GM23338 (cell line): ENCODE data around the gene TBCB. TPM values are rescaled to one million over a fixed set of nuclear protein-coding genes. Genes with fewer than 3 reads are reported as not detected.

Source experiments
- ATAC-seq: fragments of 200-7000 bp; cut with Tn5 transposase; 3 replicates; pipeline ENCODE4 v1.9.1; 2020
- DNase-seq: peaks from one replicate; pipeline ENCODE4 v3.0.0-alpha.2; 2015; ENCODE audit warnings: low spot score
- H2AFZ ChIP-seq: fragments of 200-600 bp; sonication (generic); 2 replicates; pipeline ENCODE4 v1.8.0; 2016; ENCODE audit warnings: antibody characterized with exemption, mild to moderate bottlenecking, moderate library complexity
- H3F3A ChIP-seq: fragments of 200-600 bp; sonication (generic); replicated peaks from 2 replicates; pipeline ENCODE4 v1.8.0; 2017; ENCODE audit warnings: antibody characterized with exemption, mixed run types, low read depth
- H3K27ac ChIP-seq: fragments of 200-600 bp; sonication (generic); 2 replicates; pipeline ENCODE4 v1.6.1; 2016; ENCODE audit warnings: low read depth
- H3K27me3 ChIP-seq: fragments of 200-600 bp; sonication (generic); 2 replicates; pipeline ENCODE4 v1.8.0; 2016; ENCODE audit warnings: mild to moderate bottlenecking, mixed run types, moderate library complexity; ENCODE audit not compliant: insufficient read depth
- H3K36me3 ChIP-seq: fragments of 200-600 bp; sonication (generic); 2 replicates; pipeline ENCODE4 v1.8.0; 2016; ENCODE audit warnings: mild to moderate bottlenecking; ENCODE audit not compliant: insufficient read depth
- H3K4me1 ChIP-seq: fragments of 200-600 bp; sonication (generic); 2 replicates; pipeline ENCODE4 v1.8.0; 2016; ENCODE audit warnings: mild to moderate bottlenecking, moderate library complexity; ENCODE audit not compliant: insufficient read depth
- H3K4me2 ChIP-seq: fragments of 200-600 bp; sonication (generic); 2 replicates; pipeline ENCODE4 v1.7.1; 2017; ENCODE audit warnings: mixed run types
- H3K4me3 ChIP-seq: fragments of 200-600 bp; sonication (generic); 2 replicates; pipeline ENCODE4 v1.6.1; 2016; ENCODE audit warnings: mixed run types
- H3K79me2 ChIP-seq: fragments of 200-600 bp; sonication (generic); replicated peaks from 2 replicates; pipeline ENCODE4 v1.8.0; 2017; ENCODE audit warnings: mild to moderate bottlenecking; ENCODE audit not compliant: insufficient read depth
- H3K9me2 ChIP-seq: fragments of 200-600 bp; sonication (generic); 2 replicates; pipeline ENCODE4 v1.8.0; 2017; ENCODE audit not compliant: insufficient read depth
- H4K20me1 ChIP-seq: fragments of 200-600 bp; sonication (generic); replicated peaks from 2 replicates; pipeline ENCODE4 v1.8.0; 2017; ENCODE audit warnings: mild to moderate bottlenecking; ENCODE audit not compliant: insufficient read depth
- H3K27ac Mint-ChIP-seq: 2 replicates; pipeline ENCODE4 v1.8.0; 2020; ENCODE audit warnings: inconsistent platforms, mild to moderate bottlenecking, moderate library complexity, mixed read lengths
- H3K27me3 Mint-ChIP-seq: 3 replicates; pipeline ENCODE4 v1.8.0; 2022; ENCODE audit warnings: low read depth, mild to moderate bottlenecking, moderate library complexity, mixed read lengths, inconsistent platforms; ENCODE audit not compliant: insufficient read depth, poor library complexity
- H3K36me3 Mint-ChIP-seq: 3 replicates; pipeline ENCODE4 v1.8.0; 2021; ENCODE audit warnings: low read depth, mild to moderate bottlenecking, inconsistent platforms, moderate library complexity, mixed read lengths
- H3K4me1 Mint-ChIP-seq: 3 replicates; pipeline ENCODE4 v1.8.0; 2020; ENCODE audit warnings: mild to moderate bottlenecking, inconsistent platforms, mixed read lengths
- H3K4me3 Mint-ChIP-seq: 3 replicates; pipeline ENCODE4 v1.8.0; 2021; ENCODE audit warnings: moderate library complexity, mild to moderate bottlenecking, inconsistent platforms, mixed read lengths
- H3K9me3 Mint-ChIP-seq: 3 replicates; pipeline ENCODE4 v1.8.0; 2020; ENCODE audit warnings: moderate library complexity, mild to moderate bottlenecking, inconsistent platforms, mixed read lengths
- CREB1 ChIP-seq: fragments of 250-450 bp; sonication (Bioruptor Pico); IDR thresholded peaks from 2 replicates; pipeline ENCODE4 v1.5.0; 2020; ENCODE audit warnings: low read depth, mild to moderate bottlenecking, moderate library complexity
- EZH2 ChIP-seq: fragments of 200-600 bp; sonication (generic); IDR thresholded peaks from one replicate; pipeline ENCODE4 v1.8.0; 2017; ENCODE audit warnings: antibody characterized with exemption, mild to moderate bottlenecking, low read depth; ENCODE audit not compliant: unreplicated experiment
- EZH2phosphoT487 ChIP-seq: fragments of 200-600 bp; sonication (generic); IDR thresholded peaks from one replicate; pipeline ENCODE4 v1.8.1; 2018; ENCODE audit warnings: antibody characterized with exemption; ENCODE audit not compliant: unreplicated experiment
- JUNB ChIP-seq: IDR thresholded peaks from one replicate; pipeline ENCODE4 v1.6.1; 2016; ENCODE audit warnings: antibody characterized with exemption; ENCODE audit not compliant: unreplicated experiment
- NANOG ChIP-seq: IDR thresholded peaks from 2 replicates; pipeline ENCODE4 v1.6.1; 2016; ENCODE audit warnings: antibody characterized with exemption, borderline replicate concordance
- POLR2AphosphoS5 ChIP-seq: IDR thresholded peaks from 2 replicates; pipeline ENCODE4 v1.6.1; 2016; ENCODE audit warnings: antibody characterized with exemption, low read depth
- STAT1 ChIP-seq: IDR thresholded peaks from one replicate; pipeline ENCODE4 v1.6.1; 2016; ENCODE audit warnings: antibody characterized with exemption; ENCODE audit not compliant: unreplicated experiment
- ZNF114 ChIP-seq: fragments of 250-450 bp; sonication (Bioruptor Pico); IDR thresholded peaks from 2 replicates; pipeline ENCODE4 v1.5.0; 2020; ENCODE audit warnings: mild to moderate bottlenecking, moderate library complexity
- ZNF331 ChIP-seq: fragments of 250-450 bp; sonication (Bioruptor Pico); IDR thresholded peaks from 2 replicates; pipeline ENCODE4 v1.5.0; 2020; ENCODE audit warnings: low read depth, mild to moderate bottlenecking, moderate library complexity
- polyA plus RNA-seq: library from polyadenylated mRNA; unstranded; fragments of >200 nt; fragmentation: Nextera tagmentation; extraction: Ambion mirVana; gene quantifications from 2 replicates; pipeline ENCODE4 v1.2.1, GENCODE V29; 2016
- total RNA-seq: library from RNA; depleted of rRNA; stranded (reverse); fragments of >200 nt; shearing (Covaris generic); gene quantifications from 2 replicates; pipeline ENCODE4 v1.2.3, GENCODE V29; 2014
- TF ChIP-seq, protein P1 (sequence below): IDR thresholded peaks from 2 replicates; pipeline ENCODE4 v1.6.1; 2016; ENCODE audit warnings: antibody characterized with exemption
- TF ChIP-seq, protein P2 (sequence below): fragments of 250-450 bp; sonication (Bioruptor Pico); IDR thresholded peaks from 2 replicates; pipeline ENCODE4 v1.5.0; 2020; ENCODE audit warnings: mild to moderate bottlenecking, moderate library complexity
- TF ChIP-seq, protein P3 (sequence below), 2 experiments: fragments of 200-600 bp in 1 of 2; sonication (generic) in 1 of 2; conservative IDR thresholded peaks; 2 replicates each; pipeline versions ENCODE4 v1.5.1 to v1.6.1; 2016 to 2017; ENCODE audit warnings: antibody characterized with exemption in 2 of 2, low read depth in 2 of 2, mild to moderate bottlenecking in 2 of 2, moderate library complexity in 1 of 2
- TF ChIP-seq, protein P4 (sequence below): IDR thresholded peaks from one replicate; pipeline ENCODE4 v1.6.1; 2018; ENCODE audit warnings: antibody characterized with exemption; ENCODE audit not compliant: unreplicated experiment

TBCB gene
- total and polyA plus RNA-seq, 2 experiments from 2014 or later, result 275 to 290 TPM

DNA sequence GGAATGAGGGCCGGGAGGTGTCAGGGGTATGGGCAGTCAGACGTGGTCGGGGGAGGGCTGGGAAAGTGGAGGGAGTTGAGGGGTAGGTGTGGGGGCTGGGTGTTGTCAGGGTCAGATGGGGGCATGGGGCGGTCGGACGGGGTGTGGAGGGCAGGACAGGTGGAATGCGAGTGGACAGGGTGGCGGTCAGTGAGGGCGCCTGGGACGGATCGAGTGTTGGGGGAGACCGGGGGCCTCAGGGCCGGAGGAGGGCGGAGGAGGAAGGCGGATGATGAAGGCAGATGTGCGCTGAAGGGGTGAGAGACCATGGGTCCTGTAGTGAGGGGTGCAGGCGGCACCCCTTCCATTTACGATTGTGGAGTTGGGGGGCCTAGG is 5.7 kb downstream of the TBCB start:
- Histone ChIP-seq H3K36me3 (no peaks in the 10 kb centered on the region; the same call in 1 of the 2 replicates), H3K27me3 (no peaks in the 10 kb centered on the region), H3K4me3 (no peak overlapping the region), H3K4me1 (peaks cover 7% of the 10 kb centered on the region; the same call in 1 of the 2 replicates), H3K4me2 (no peak overlapping the region), H3F3A (peaks cover 13% of the 10 kb centered on the region), H3K27ac (no peak overlapping the region), H3K9me2 (no peaks in the 10 kb centered on the region), H2AFZ (no peak overlapping the region), H4K20me1 (0 out of 2 replicates have a peak, but pooled peaks cover 4% of the 10 kb centered on the region), H3K79me2 (peaks cover 13% of the 10 kb centered on the region)
- Mint-ChIP-seq H3K4me1 (peaks cover 14% of the 10 kb centered on the region), H3K4me3 (no peak overlapping the region), H3K9me3 (no peaks in the 10 kb centered on the region; the same call in 2 of the 3 replicates), H3K36me3 (peaks cover 67% of the 10 kb centered on the region), H3K27me3 (peaks cover 7% of the 10 kb centered on the region), H3K27ac (no peak overlapping the region)
- TF ChIP-seq, protein P1, sequence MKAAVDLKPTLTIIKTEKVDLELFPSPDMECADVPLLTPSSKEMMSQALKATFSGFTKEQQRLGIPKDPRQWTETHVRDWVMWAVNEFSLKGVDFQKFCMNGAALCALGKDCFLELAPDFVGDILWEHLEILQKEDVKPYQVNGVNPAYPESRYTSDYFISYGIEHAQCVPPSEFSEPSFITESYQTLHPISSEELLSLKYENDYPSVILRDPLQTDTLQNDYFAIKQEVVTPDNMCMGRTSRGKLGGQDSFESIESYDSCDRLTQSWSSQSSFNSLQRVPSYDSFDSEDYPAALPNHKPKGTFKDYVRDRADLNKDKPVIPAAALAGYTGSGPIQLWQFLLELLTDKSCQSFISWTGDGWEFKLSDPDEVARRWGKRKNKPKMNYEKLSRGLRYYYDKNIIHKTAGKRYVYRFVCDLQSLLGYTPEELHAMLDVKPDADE, result no peak
- TF ChIP-seq JUNB (no peak), STAT1 (no peak), EZH2 (no peak), POLR2AphosphoS5 (no peak), EZH2phosphoT487 (no peak), ZNF331 (CRISPR knock-in tag) (no peak), ZNF114 (no peak), CREB1 (CRISPR knock-in tag) (no peak), NANOG (no peak)
- TF ChIP-seq, protein P2, sequence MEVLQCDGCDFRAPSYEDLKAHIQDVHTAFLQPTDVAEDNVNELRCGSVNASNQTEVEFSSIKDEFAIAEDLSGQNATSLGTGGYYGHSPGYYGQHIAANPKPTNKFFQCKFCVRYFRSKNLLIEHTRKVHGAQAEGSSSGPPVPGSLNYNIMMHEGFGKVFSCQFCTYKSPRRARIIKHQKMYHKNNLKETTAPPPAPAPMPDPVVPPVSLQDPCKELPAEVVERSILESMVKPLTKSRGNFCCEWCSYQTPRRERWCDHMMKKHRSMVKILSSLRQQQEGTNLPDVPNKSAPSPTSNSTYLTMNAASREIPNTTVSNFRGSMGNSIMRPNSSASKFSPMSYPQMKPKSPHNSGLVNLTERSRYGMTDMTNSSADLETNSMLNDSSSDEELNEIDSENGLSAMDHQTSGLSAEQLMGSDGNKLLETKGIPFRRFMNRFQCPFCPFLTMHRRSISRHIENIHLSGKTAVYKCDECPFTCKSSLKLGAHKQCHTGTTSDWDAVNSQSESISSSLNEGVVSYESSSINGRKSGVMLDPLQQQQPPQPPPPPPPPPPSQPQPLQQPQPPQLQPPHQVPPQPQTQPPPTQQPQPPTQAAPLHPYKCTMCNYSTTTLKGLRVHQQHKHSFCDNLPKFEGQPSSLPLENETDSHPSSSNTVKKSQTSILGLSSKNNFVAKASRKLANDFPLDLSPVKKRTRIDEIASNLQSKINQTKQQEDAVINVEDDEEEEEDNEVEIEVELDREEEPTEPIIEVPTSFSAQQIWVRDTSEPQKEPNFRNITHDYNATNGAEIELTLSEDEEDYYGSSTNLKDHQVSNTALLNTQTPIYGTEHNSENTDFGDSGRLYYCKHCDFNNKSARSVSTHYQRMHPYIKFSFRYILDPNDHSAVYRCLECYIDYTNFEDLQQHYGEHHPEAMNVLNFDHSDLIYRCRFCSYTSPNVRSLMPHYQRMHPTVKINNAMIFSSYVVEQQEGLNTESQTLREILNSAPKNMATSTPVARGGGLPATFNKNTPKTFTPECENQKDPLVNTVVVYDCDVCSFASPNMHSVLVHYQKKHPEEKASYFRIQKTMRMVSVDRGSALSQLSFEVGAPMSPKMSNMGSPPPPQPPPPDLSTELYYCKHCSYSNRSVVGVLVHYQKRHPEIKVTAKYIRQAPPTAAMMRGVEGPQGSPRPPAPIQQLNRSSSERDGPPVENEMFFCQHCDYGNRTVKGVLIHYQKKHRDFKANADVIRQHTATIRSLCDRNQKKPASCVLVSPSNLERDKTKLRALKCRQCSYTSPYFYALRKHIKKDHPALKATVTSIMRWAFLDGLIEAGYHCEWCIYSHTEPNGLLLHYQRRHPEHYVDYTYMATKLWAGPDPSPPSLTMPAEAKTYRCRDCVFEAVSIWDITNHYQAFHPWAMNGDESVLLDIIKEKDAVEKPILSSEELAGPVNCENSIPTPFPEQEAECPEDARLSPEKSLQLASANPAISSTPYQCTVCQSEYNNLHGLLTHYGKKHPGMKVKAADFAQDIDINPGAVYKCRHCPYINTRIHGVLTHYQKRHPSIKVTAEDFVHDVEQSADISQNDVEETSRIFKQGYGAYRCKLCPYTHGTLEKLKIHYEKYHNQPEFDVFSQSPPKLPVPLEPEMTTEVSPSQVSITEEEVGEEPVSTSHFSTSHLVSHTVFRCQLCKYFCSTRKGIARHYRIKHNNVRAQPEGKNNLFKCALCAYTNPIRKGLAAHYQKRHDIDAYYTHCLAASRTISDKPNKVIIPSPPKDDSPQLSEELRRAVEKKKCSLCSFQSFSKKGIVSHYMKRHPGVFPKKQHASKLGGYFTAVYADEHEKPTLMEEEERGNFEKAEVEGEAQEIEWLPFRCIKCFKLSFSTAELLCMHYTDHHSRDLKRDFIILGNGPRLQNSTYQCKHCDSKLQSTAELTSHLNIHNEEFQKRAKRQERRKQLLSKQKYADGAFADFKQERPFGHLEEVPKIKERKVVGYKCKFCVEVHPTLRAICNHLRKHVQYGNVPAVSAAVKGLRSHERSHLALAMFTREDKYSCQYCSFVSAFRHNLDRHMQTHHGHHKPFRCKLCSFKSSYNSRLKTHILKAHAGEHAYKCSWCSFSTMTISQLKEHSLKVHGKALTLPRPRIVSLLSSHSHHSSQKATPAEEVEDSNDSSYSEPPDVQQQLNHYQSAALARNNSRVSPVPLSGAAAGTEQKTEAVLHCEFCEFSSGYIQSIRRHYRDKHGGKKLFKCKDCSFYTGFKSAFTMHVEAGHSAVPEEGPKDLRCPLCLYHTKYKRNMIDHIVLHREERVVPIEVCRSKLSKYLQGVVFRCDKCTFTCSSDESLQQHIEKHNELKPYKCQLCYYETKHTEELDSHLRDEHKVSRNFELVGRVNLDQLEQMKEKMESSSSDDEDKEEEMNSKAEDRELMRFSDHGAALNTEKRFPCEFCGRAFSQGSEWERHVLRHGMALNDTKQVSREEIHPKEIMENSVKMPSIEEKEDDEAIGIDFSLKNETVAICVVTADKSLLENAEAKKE (CRISPR knock-in tag), result no peak
- TF ChIP-seq, protein P3, sequence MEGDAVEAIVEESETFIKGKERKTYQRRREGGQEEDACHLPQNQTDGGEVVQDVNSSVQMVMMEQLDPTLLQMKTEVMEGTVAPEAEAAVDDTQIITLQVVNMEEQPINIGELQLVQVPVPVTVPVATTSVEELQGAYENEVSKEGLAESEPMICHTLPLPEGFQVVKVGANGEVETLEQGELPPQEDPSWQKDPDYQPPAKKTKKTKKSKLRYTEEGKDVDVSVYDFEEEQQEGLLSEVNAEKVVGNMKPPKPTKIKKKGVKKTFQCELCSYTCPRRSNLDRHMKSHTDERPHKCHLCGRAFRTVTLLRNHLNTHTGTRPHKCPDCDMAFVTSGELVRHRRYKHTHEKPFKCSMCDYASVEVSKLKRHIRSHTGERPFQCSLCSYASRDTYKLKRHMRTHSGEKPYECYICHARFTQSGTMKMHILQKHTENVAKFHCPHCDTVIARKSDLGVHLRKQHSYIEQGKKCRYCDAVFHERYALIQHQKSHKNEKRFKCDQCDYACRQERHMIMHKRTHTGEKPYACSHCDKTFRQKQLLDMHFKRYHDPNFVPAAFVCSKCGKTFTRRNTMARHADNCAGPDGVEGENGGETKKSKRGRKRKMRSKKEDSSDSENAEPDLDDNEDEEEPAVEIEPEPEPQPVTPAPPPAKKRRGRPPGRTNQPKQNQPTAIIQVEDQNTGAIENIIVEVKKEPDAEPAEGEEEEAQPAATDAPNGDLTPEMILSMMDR (conservative IDR thresholded peaks at IDR 0.05; ENCODE audit: low read depth in 2 of 2), result no peak
- TF ChIP-seq, protein P4, sequence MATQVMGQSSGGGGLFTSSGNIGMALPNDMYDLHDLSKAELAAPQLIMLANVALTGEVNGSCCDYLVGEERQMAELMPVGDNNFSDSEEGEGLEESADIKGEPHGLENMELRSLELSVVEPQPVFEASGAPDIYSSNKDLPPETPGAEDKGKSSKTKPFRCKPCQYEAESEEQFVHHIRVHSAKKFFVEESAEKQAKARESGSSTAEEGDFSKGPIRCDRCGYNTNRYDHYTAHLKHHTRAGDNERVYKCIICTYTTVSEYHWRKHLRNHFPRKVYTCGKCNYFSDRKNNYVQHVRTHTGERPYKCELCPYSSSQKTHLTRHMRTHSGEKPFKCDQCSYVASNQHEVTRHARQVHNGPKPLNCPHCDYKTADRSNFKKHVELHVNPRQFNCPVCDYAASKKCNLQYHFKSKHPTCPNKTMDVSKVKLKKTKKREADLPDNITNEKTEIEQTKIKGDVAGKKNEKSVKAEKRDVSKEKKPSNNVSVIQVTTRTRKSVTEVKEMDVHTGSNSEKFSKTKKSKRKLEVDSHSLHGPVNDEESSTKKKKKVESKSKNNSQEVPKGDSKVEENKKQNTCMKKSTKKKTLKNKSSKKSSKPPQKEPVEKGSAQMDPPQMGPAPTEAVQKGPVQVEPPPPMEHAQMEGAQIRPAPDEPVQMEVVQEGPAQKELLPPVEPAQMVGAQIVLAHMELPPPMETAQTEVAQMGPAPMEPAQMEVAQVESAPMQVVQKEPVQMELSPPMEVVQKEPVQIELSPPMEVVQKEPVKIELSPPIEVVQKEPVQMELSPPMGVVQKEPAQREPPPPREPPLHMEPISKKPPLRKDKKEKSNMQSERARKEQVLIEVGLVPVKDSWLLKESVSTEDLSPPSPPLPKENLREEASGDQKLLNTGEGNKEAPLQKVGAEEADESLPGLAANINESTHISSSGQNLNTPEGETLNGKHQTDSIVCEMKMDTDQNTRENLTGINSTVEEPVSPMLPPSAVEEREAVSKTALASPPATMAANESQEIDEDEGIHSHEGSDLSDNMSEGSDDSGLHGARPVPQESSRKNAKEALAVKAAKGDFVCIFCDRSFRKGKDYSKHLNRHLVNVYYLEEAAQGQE, result no peak
- DNase-seq (no peak), ATAC-seq (no peak)
